Stomach (tissue), 4 donors: ENCODE measurements around the gene PHLDB3.

Source experiments
- POLR2A ChIP-seq, 4 donors: fragments of 450-650 bp; IDR thresholded peaks; one replicate each; pipeline ENCODE4 v1.6.1; 2016; ENCODE audit warnings: antibody characterized with exemption in 4 of 4, control low read depth in 2 of 4, mild to moderate bottlenecking in 1 of 4, moderate library complexity in 1 of 4
- POLR2AphosphoS5 ChIP-seq, 3 donors: sonication (generic); formaldehyde crosslinking; IDR thresholded peaks; one replicate each; pipeline ENCODE4 v1.6.1; 2016; ENCODE audit warnings: antibody characterized with exemption in 3 of 3
- TF ChIP-seq, protein P1 (sequence below), 7 experiments: fragments of 450-650 bp in 4 of 7; fragments of 200-600 bp in 3 of 7; sonication (generic) in 3 of 7; IDR thresholded peaks; one replicate each; pipeline ENCODE4 v1.5.1; 2016 to 2019; ENCODE audit warnings: antibody characterized with exemption in 7 of 7, control low read depth in 2 of 7, mild to moderate bottlenecking in 1 of 7

DNA sequence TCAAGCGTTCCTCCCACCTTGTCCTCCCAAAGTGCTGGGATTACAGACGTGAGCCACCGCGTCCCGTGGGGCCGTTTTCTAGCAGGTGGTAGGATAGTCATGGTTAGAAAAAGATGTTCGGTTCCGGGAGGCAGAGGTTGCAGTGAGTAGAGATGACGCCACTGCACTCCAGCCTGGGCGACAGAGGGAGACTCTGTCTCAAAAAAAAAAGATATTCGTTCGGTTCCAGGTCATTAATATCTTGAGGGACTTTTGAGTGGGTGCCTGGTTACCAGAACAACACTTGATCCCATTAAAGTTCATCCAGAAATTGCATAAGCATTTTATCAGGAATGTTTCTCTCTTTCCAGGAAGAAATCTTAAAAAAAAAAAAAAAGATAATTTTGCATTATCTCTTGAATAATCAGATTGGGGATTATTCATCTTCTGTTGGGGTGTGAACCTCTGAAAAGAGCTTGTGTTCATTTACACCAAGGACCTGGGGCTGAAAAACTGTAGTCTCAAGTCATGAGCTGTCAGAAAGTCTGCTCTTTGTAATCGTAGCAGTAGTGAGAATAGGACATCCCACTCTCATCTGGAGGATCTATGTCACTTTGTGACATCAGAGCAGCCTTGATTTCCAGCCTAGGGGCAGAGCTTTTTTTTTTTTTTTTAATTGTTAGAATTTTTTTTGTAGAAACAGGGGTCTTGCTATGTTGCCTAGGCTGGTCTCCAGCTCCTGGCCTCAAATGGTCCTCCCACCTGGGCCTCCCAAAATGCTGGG, 23.5 kb upstream of the PHLDB3 start:
- TF ChIP-seq, protein P1, sequence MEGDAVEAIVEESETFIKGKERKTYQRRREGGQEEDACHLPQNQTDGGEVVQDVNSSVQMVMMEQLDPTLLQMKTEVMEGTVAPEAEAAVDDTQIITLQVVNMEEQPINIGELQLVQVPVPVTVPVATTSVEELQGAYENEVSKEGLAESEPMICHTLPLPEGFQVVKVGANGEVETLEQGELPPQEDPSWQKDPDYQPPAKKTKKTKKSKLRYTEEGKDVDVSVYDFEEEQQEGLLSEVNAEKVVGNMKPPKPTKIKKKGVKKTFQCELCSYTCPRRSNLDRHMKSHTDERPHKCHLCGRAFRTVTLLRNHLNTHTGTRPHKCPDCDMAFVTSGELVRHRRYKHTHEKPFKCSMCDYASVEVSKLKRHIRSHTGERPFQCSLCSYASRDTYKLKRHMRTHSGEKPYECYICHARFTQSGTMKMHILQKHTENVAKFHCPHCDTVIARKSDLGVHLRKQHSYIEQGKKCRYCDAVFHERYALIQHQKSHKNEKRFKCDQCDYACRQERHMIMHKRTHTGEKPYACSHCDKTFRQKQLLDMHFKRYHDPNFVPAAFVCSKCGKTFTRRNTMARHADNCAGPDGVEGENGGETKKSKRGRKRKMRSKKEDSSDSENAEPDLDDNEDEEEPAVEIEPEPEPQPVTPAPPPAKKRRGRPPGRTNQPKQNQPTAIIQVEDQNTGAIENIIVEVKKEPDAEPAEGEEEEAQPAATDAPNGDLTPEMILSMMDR (IDR thresholded peaks at IDR 0.05), result no peak
- no peak for TF ChIP-seq POLR2AphosphoS5 (IDR thresholded peaks at IDR 0.05)
- no peak for TF ChIP-seq POLR2A (IDR thresholded peaks at IDR 0.05)
